ENCODE data around the gene RPS6KC1.
"Not testable (repeated sequence)": the region's sequence is repeated elsewhere in the genome, so short reads cannot be mapped to it uniquely, and the experiment has no call there.

RPS6KC1 gene

GRCh38 chr1:213138892-213139291 is 87.9 kb downstream of the RPS6KC1 start:
- Mint-ChIP-seq H3K4me1 (peaks cover 25% of the 10 kb centered on the region), H3K36me3 (peaks cover 29% of the 10 kb centered on the region), H3K27ac (no peak overlapping the region), H3K27me3 (no peaks in the 10 kb centered on the region), H3K9me3 (no peaks in the 10 kb centered on the region), H3K4me3 (no peak overlapping the region)

- no peak overlapping the region for H3K27ac Mint-ChIP-seq
These were observed 97.9 kb downstream of the RPS6KC1 start for GRCh38 chr1:213148905-213149304.

GRCh38 chr1:213150090-213150489 is 99.0 kb downstream of the RPS6KC1 start:
- not testable (repeated sequence) for H3K27ac Mint-ChIP-seq, H3K4me3 Mint-ChIP-seq, H3K4me1 Mint-ChIP-seq, H3K27me3 Mint-ChIP-seq
- H3K36me3 Mint-ChIP-seq, result peaks cover 50% of the 10 kb centered on the region
- peaks cover 17% of the 10 kb centered on the region for H3K9me3 Mint-ChIP-seq

More at GRCh38 chr1:213148905-213149304, 97.9 kb downstream of the RPS6KC1 start:
- Mint-ChIP-seq H3K4me1 (no peaks in the 10 kb centered on the region), H3K4me3 (no peak overlapping the region), H3K36me3 (peaks cover 47% of the 10 kb centered on the region), H3K27me3 (no peaks in the 10 kb centered on the region), H3K9me3 (peaks cover 17% of the 10 kb centered on the region)

- H3K36me3 Mint-ChIP-seq, result peaks cover 44% of the 10 kb centered on the region
- H3K4me1 Mint-ChIP-seq, result peaks cover 3% of the 10 kb centered on the region
- H3K9me3 Mint-ChIP-seq, result peaks cover 7% of the 10 kb centered on the region
- H3K4me3 Mint-ChIP-seq, result no peak overlapping the region
- H3K27me3 Mint-ChIP-seq, result no peaks in the 10 kb centered on the region
- no peak overlapping the region for H3K27ac Mint-ChIP-seq
These were observed 103.1 kb downstream of the RPS6KC1 start for GRCh38 chr1:213154056-213154685.

- H3K27me3 Mint-ChIP-seq, result no peaks in the 10 kb centered on the region
- H3K36me3 Mint-ChIP-seq, result peaks cover 28% of the 10 kb centered on the region
- no peak overlapping the region for H3K4me3 Mint-ChIP-seq
- H3K4me1 Mint-ChIP-seq, result peaks cover 2% of the 10 kb centered on the region
- H3K9me3 Mint-ChIP-seq, result peaks cover 4% of the 10 kb centered on the region
- no peak overlapping the region for H3K27ac Mint-ChIP-seq
These were observed 108.3 kb downstream of the RPS6KC1 start for GRCh38 chr1:213159376-213159775.

- H3K9me3 Mint-ChIP-seq, H3K4me1 Mint-ChIP-seq, H3K4me3 Mint-ChIP-seq, H3K27ac Mint-ChIP-seq, H3K27me3 Mint-ChIP-seq: not testable (repeated sequence)
- H3K36me3 Mint-ChIP-seq, result peaks cover 26% of the 10 kb centered on the region
These were observed 109.4 kb downstream of the RPS6KC1 start for GRCh38 chr1:213160442-213160841.

GRCh38 chr1:213162338-213162737 is 111.3 kb downstream of the RPS6KC1 start:
- peaks cover 18% of the 10 kb centered on the region for H3K36me3 Mint-ChIP-seq
- no peak overlapping the region for H3K4me3 Mint-ChIP-seq
- no peak overlapping the region for H3K27ac Mint-ChIP-seq
- no peaks in the 10 kb centered on the region for H3K4me1 Mint-ChIP-seq
- H3K27me3 Mint-ChIP-seq, result no peaks in the 10 kb centered on the region
- H3K9me3 Mint-ChIP-seq, result no peaks in the 10 kb centered on the region

GRCh38 chr1:213162862-213163261 is 111.8 kb downstream of the RPS6KC1 start:
- Mint-ChIP-seq H3K9me3 (no peaks in the 10 kb centered on the region), H3K4me3 (no peak overlapping the region), H3K27ac (no peak overlapping the region), H3K36me3 (peaks cover 13% of the 10 kb centered on the region), H3K4me1 (no peaks in the 10 kb centered on the region), H3K27me3 (no peaks in the 10 kb centered on the region)

GRCh38 chr1:213163278-213163711 is 112.3 kb downstream of the RPS6KC1 start:
- H3K4me3 Mint-ChIP-seq, result no peak overlapping the region
- peaks cover 9% of the 10 kb centered on the region for H3K36me3 Mint-ChIP-seq
- H3K27ac Mint-ChIP-seq, result no peak overlapping the region
- H3K4me1 Mint-ChIP-seq, result no peaks in the 10 kb centered on the region
- no peaks in the 10 kb centered on the region for H3K27me3 Mint-ChIP-seq
- H3K9me3 Mint-ChIP-seq, result no peaks in the 10 kb centered on the region

- no peaks in the 10 kb centered on the region for H3K27me3 Mint-ChIP-seq
- H3K9me3 Mint-ChIP-seq, result no peaks in the 10 kb centered on the region
- peaks cover 11% of the 10 kb centered on the region for H3K36me3 Mint-ChIP-seq
- no peaks in the 10 kb centered on the region for H3K4me1 Mint-ChIP-seq
- no peak overlapping the region for H3K4me3 Mint-ChIP-seq
- no peak overlapping the region for H3K27ac Mint-ChIP-seq
These were observed 113.5 kb downstream of the RPS6KC1 start for GRCh38 chr1:213164561-213164960.

- Mint-ChIP-seq H3K36me3 (peaks cover 12% of the 10 kb centered on the region), H3K27ac (no peak overlapping the region), H3K9me3 (no peaks in the 10 kb centered on the region), H3K27me3 (no peaks in the 10 kb centered on the region), H3K4me3 (no peak overlapping the region), H3K4me1 (no peaks in the 10 kb centered on the region)
These were observed 115.8 kb downstream of the RPS6KC1 start for GRCh38 chr1:213166852-213167251.

- Mint-ChIP-seq H3K9me3 (no peaks in the 10 kb centered on the region), H3K36me3 (peaks cover 31% of the 10 kb centered on the region), H3K27me3 (no peaks in the 10 kb centered on the region), H3K27ac (no peak overlapping the region), H3K4me1 (no peaks in the 10 kb centered on the region), H3K4me3 (no peak overlapping the region)
These were observed 120.7 kb downstream of the RPS6KC1 start for GRCh38 chr1:213171711-213172110.

- H3K4me3 Mint-ChIP-seq, result no peak overlapping the region
- no peak overlapping the region for H3K27ac Mint-ChIP-seq
- peaks cover 13% of the 10 kb centered on the region for H3K9me3 Mint-ChIP-seq
- no peaks in the 10 kb centered on the region for H3K27me3 Mint-ChIP-seq
- no peaks in the 10 kb centered on the region for H3K4me1 Mint-ChIP-seq
- H3K36me3 Mint-ChIP-seq, result peaks cover 47% of the 10 kb centered on the region
These were observed 125.3 kb downstream of the RPS6KC1 start for GRCh38 chr1:213176341-213176740.

- Mint-ChIP-seq H3K4me1 (no peaks in the 10 kb centered on the region), H3K4me3 (no peak overlapping the region), H3K27ac (no peak overlapping the region), H3K27me3 (no peaks in the 10 kb centered on the region), H3K9me3 (peaks cover 24% of the 10 kb centered on the region), H3K36me3 (peaks cover 51% of the 10 kb centered on the region)
These were observed 128.7 kb downstream of the RPS6KC1 start for GRCh38 chr1:213179784-213180183.

- Mint-ChIP-seq H3K9me3 (peaks cover 28% of the 10 kb centered on the region), H3K27ac (no peak overlapping the region), H3K4me1 (no peaks in the 10 kb centered on the region), H3K4me3 (no peak overlapping the region), H3K27me3 (no peaks in the 10 kb centered on the region), H3K36me3 (peaks cover 52% of the 10 kb centered on the region)
These were observed 129.8 kb downstream of the RPS6KC1 start for GRCh38 chr1:213180833-213181232.

- Mint-ChIP-seq H3K4me1 (no peaks in the 10 kb centered on the region), H3K9me3 (peaks cover 36% of the 10 kb centered on the region), H3K36me3 (peaks cover 52% of the 10 kb centered on the region), H3K27ac (no peak overlapping the region), H3K27me3 (no peaks in the 10 kb centered on the region), H3K4me3 (no peak overlapping the region)
These were observed 132.1 kb downstream of the RPS6KC1 start for GRCh38 chr1:213183036-213183672.

Data from activated naive CD4-positive, alpha-beta T cell treated with anti-CD3 and anti-CD28 coated beads, Interleukin-2, amount 50 U/mL, for 24 hours (primary cell).